ENCODE results near the gene CDH15. TPM values are rescaled to one million over a fixed set of nuclear protein-coding genes. Genes with fewer than 3 reads are reported as not detected.

The CDH15 gene
- total and polyA plus RNA-seq, 9 of the 15 experiments (the other 6 are each of a cell fraction or from before 2014, with no cell fraction given): 0.07 to 0.18 TPM; not detected in 7

- TF ChIP-seq VEZF1 (CRISPR knock-in tag; IDR thresholded peaks at IDR 0.05) (peak; percentile 98), KLF6 (CRISPR knock-in tag; IDR thresholded peaks at IDR 0.05; ENCODE audit: borderline replicate concordance) (0 out of 2 replicates have a peak, but pooled peaks have one; percentile 24), ZC3H11A (IDR thresholded peaks at IDR 0.05; ENCODE audit: low read depth, low read length) (no peak), TRIM24 (IDR thresholded peaks at IDR 0.05) (peak in 1 of 2 experiments; percentile 80; a peak in 2 of 4 replicates), PHF8 (IDR thresholded peaks at IDR 0.05; ENCODE audit: borderline replicate concordance, low read length) (peak; percentile 91), SUPT5H (IDR thresholded peaks at IDR 0.05) (peak; percentile 98), ILF3 (IDR thresholded peaks at IDR 0.05; ENCODE audit: borderline replicate concordance) (no peak), MTA2 (IDR thresholded peaks at IDR 0.05; ENCODE audit: low read depth) (no peak), YY1 (IDR thresholded peaks at IDR 0.05; ENCODE audit: borderline replicate concordance in 1 of 3, control insufficient read depth in 1 of 3, extremely low read depth in 1 of 3, insufficient read depth in 3 of 3, insufficient read length in 1 of 3, insufficient replicate concordance in 2 of 3, low read depth in 1 of 3, low read length in 2 of 3) (peak in 1 of 3 experiments; percentile 42), TSC22D4 (tag; IDR thresholded peaks at IDR 0.05) (no peak), NEUROD1 (IDR thresholded peaks at IDR 0.05; ENCODE audit: borderline replicate concordance, low read depth, low read length, partially characterized antibody) (no peak), MYC (IDR thresholded peaks at IDR 0.05; ENCODE audit: low read depth, low read length) (peak; percentile 66; the same call in 1 of the 2 replicates), MYC (CRISPR knock-in tag; IDR thresholded peaks at IDR 0.05; ENCODE audit: borderline replicate concordance, low read depth) (peak; percentile 49; the same call in 1 of the 2 replicates), U2AF2 (optimal IDR thresholded peaks at IDR 0.05; ENCODE audit: low read depth, low read length) (no peak), BRF2 (IDR thresholded peaks at IDR 0.05; ENCODE audit: borderline replicate concordance, insufficient read depth, insufficient read length) (no peak), TRIM25 (IDR thresholded peaks at IDR 0.05; ENCODE audit: borderline replicate concordance) (peak; percentile 87; the same call in 1 of the 2 replicates), MBD2 (IDR thresholded peaks at IDR 0.05; ENCODE audit: borderline replicate concordance, low read depth) (peak; percentile 71), ETS1 (conservative IDR thresholded peaks at IDR 0.05; ENCODE audit: control insufficient read depth, low read depth, low read length) (peak; percentile 77), ETV1 (tag; conservative IDR thresholded peaks at IDR 0.05; ENCODE audit: low read depth) (peak; percentile 90), FOXM1 (IDR thresholded peaks at IDR 0.05; ENCODE audit: low read depth) (no peak), FOXM1 (CRISPR knock-in tag; IDR thresholded peaks at IDR 0.05; ENCODE audit: low read depth) (0 out of 2 replicates have a peak, but pooled peaks have one; percentile 53)
Observed at GRCh38 chr16:89241187-89242007, 69.8 kb downstream of the CDH15 start (continued).

All from K562 (cell line).